ENCODE results near the gene GALNT12. TPM values are rescaled to one million over a fixed set of nuclear protein-coding genes. Genes with fewer than 3 reads are reported as not detected.

The GALNT12 gene
- total RNA-seq, 1 donor from 2014 or later: 1.7 TPM

- H3K4me3 ChIP-seq (ENCODE audit: insufficient read depth, low read depth, low read length): no peak overlapping the region
- H3K9me3 Mint-ChIP-seq (ENCODE audit: unreplicated experiment): peaks cover 11% of the 10 kb centered on the region
- H3K4me1 ChIP-seq (ENCODE audit: insufficient read depth, low read length): no peaks in the 10 kb centered on the region
- no peaks in the 10 kb centered on the region for H4K20me1 ChIP-seq (ENCODE audit: insufficient read depth, low read length)
- peaks cover 13% of the 10 kb centered on the region for H3K27me3 Mint-ChIP-seq (ENCODE audit: low read depth, unreplicated experiment)
- no peak overlapping the region for H3K4me3 Mint-ChIP-seq (ENCODE audit: unreplicated experiment)
- no peak overlapping the region for H3K27ac Mint-ChIP-seq (ENCODE audit: unreplicated experiment)
- H3K79me2 ChIP-seq (ENCODE audit: insufficient read depth, low read length): no peaks in the 10 kb centered on the region
- no peaks in the 10 kb centered on the region for H3K27me3 ChIP-seq (ENCODE audit: insufficient read depth, low read length)
- H3K9ac ChIP-seq (ENCODE audit: low read length): no peak overlapping the region
- no peaks in the 10 kb centered on the region for H3K4me1 Mint-ChIP-seq (ENCODE audit: low read depth, unreplicated experiment)
- DNase-seq (ENCODE audit: low read depth) (no peak), FAIRE-seq (no peak)
- no peak overlapping the region for H3K4me2 ChIP-seq (ENCODE audit: low read length)
- no peaks in the 10 kb centered on the region for H3K36me3 ChIP-seq (ENCODE audit: insufficient read depth, low read length)
- peaks cover 3% of the 10 kb centered on the region for H3K9me3 ChIP-seq (ENCODE audit: insufficient read depth, low read depth, low read length)
- H2AFZ ChIP-seq (ENCODE audit: low read depth, low read length): no peak overlapping the region
- H3K27ac ChIP-seq (ENCODE audit: low read depth, low read length): no peak overlapping the region
- peaks cover 4% of the 10 kb centered on the region for H3K36me3 Mint-ChIP-seq (ENCODE audit: low read depth, unreplicated experiment)
- TF ChIP-seq EZH2 (IDR thresholded peaks at IDR 0.05; ENCODE audit: insufficient read depth, low read length) (no peak), CTCF (IDR thresholded peaks at IDR 0.05; ENCODE audit: insufficient read depth, low read depth, low read length) (no peak)
Observed at GRCh38 chr9:98826716-98827115, 19.2 kb downstream of the GALNT12 start.

- no peak overlapping the region for H3K4me3 Mint-ChIP-seq (ENCODE audit: unreplicated experiment)
- no peaks in the 10 kb centered on the region for H3K9me3 ChIP-seq (ENCODE audit: insufficient read depth, low read depth, low read length)
- H3K79me2 ChIP-seq (ENCODE audit: insufficient read depth, low read length): no peaks in the 10 kb centered on the region
- H3K4me1 Mint-ChIP-seq (ENCODE audit: low read depth, unreplicated experiment): no peaks in the 10 kb centered on the region
- H3K4me1 ChIP-seq (ENCODE audit: insufficient read depth, low read length): no peaks in the 10 kb centered on the region
- H4K20me1 ChIP-seq (ENCODE audit: insufficient read depth, low read length): no peaks in the 10 kb centered on the region
- FAIRE-seq (no peak), DNase-seq (ENCODE audit: low read depth) (no peak)
- H3K27ac Mint-ChIP-seq (ENCODE audit: unreplicated experiment): no peak overlapping the region
- no peak overlapping the region for H2AFZ ChIP-seq (ENCODE audit: low read depth, low read length)
- peaks cover 14% of the 10 kb centered on the region for H3K27me3 Mint-ChIP-seq (ENCODE audit: low read depth, unreplicated experiment)
- TF ChIP-seq CTCF (IDR thresholded peaks at IDR 0.05; ENCODE audit: insufficient read depth, low read depth, low read length) (no peak), EZH2 (IDR thresholded peaks at IDR 0.05; ENCODE audit: insufficient read depth, low read length) (no peak)
- no peak overlapping the region for H3K9ac ChIP-seq (ENCODE audit: low read length)
- peaks cover 5% of the 10 kb centered on the region for H3K9me3 Mint-ChIP-seq (ENCODE audit: unreplicated experiment)
- no peak overlapping the region for H3K4me3 ChIP-seq (ENCODE audit: insufficient read depth, low read depth, low read length)
- H3K27ac ChIP-seq (ENCODE audit: low read depth, low read length): no peak overlapping the region
- no peak overlapping the region for H3K4me2 ChIP-seq (ENCODE audit: low read length)
- H3K27me3 ChIP-seq (ENCODE audit: insufficient read depth, low read length): no peaks in the 10 kb centered on the region
- no peaks in the 10 kb centered on the region for H3K36me3 Mint-ChIP-seq (ENCODE audit: low read depth, unreplicated experiment)
- H3K36me3 ChIP-seq (ENCODE audit: insufficient read depth, low read length): no peaks in the 10 kb centered on the region
Observed at GRCh38 chr9:98829766-98830165, 22.3 kb downstream of the GALNT12 start.

- no peak overlapping the region for H2AFZ ChIP-seq (ENCODE audit: low read depth, low read length)
- H3K9ac ChIP-seq (ENCODE audit: low read length): no peak overlapping the region
- no peak overlapping the region for H3K27ac Mint-ChIP-seq (ENCODE audit: unreplicated experiment)
- no peaks in the 10 kb centered on the region for H3K79me2 ChIP-seq (ENCODE audit: insufficient read depth, low read length)
- H3K9me3 Mint-ChIP-seq (ENCODE audit: unreplicated experiment): peaks cover 5% of the 10 kb centered on the region
- no peak for TF ChIP-seq CTCF (IDR thresholded peaks at IDR 0.05; ENCODE audit: insufficient read depth, low read depth, low read length)
- no peak for TF ChIP-seq EZH2 (IDR thresholded peaks at IDR 0.05; ENCODE audit: insufficient read depth, low read length)
- H3K27me3 ChIP-seq (ENCODE audit: insufficient read depth, low read length): no peaks in the 10 kb centered on the region
- no peaks in the 10 kb centered on the region for H3K4me1 ChIP-seq (ENCODE audit: insufficient read depth, low read length)
- DNase-seq (ENCODE audit: low read depth): no peak
- no peaks in the 10 kb centered on the region for H3K9me3 ChIP-seq (ENCODE audit: insufficient read depth, low read depth, low read length)
- peaks cover 15% of the 10 kb centered on the region for H3K27me3 Mint-ChIP-seq (ENCODE audit: low read depth, unreplicated experiment)
- no peaks in the 10 kb centered on the region for H3K36me3 ChIP-seq (ENCODE audit: insufficient read depth, low read length)
- H3K4me3 ChIP-seq (ENCODE audit: insufficient read depth, low read depth, low read length): no peak overlapping the region
- no peaks in the 10 kb centered on the region for H4K20me1 ChIP-seq (ENCODE audit: insufficient read depth, low read length)
- no peak overlapping the region for H3K4me3 Mint-ChIP-seq (ENCODE audit: unreplicated experiment)
- no peaks in the 10 kb centered on the region for H3K4me1 Mint-ChIP-seq (ENCODE audit: low read depth, unreplicated experiment)
- no peak overlapping the region for H3K27ac ChIP-seq (ENCODE audit: low read depth, low read length)
- no peak overlapping the region for H3K4me2 ChIP-seq (ENCODE audit: low read length)
- no peak for FAIRE-seq
- H3K36me3 Mint-ChIP-seq (ENCODE audit: low read depth, unreplicated experiment): no peaks in the 10 kb centered on the region
Observed at GRCh38 chr9:98830554-98830953, 23.1 kb downstream of the GALNT12 start.
